ENCODE data around the gene SMIM29. TPM values are rescaled to one million over a fixed set of nuclear protein-coding genes. Genes with fewer than 3 reads are reported as not detected.

Gene SMIM29
- total RNA-seq, 1 donor from 2014 or later = 43.6 TPM

GRCh38 chr6:34223381-34223955, 25.3 kb downstream of the SMIM29 start:
- no peak for DNase-seq (ENCODE audit: low read depth)
- TF ChIP-seq CTCF (conservative IDR thresholded peaks at IDR 0.05; ENCODE audit: low read depth, low read length) = no peak
- peak overlapping the region; percentile 28 for H3K4me3 ChIP-seq (ENCODE audit: low read depth, low read length)

- no peak for DNase-seq (ENCODE audit: low read depth)
- H3K4me3 ChIP-seq (ENCODE audit: low read depth, low read length) = no peak overlapping the region
- TF ChIP-seq CTCF (conservative IDR thresholded peaks at IDR 0.05; ENCODE audit: low read depth, low read length) = no peak
These were observed 30.1 kb downstream of the SMIM29 start for GRCh38 chr6:34218691-34219090.

GRCh38 chr6:34213772-34214171, 35.0 kb downstream of the SMIM29 start:
- no peak overlapping the region for H3K4me3 ChIP-seq (ENCODE audit: low read depth, low read length)
- TF ChIP-seq CTCF (conservative IDR thresholded peaks at IDR 0.05; ENCODE audit: low read depth, low read length) = no peak
- no peak for DNase-seq (ENCODE audit: low read depth)

GRCh38 chr6:34207695-34208443, 40.9 kb downstream of the SMIM29 start:
- H3K4me3 ChIP-seq (ENCODE audit: low read depth, low read length) = no peak overlapping the region
- no peak for DNase-seq (ENCODE audit: low read depth)
- no peak for TF ChIP-seq CTCF (conservative IDR thresholded peaks at IDR 0.05; ENCODE audit: low read depth, low read length)

GRCh38 chr6:34206726-34207125, 42.1 kb downstream of the SMIM29 start:
- no peak for DNase-seq (ENCODE audit: low read depth)
- TF ChIP-seq CTCF (conservative IDR thresholded peaks at IDR 0.05; ENCODE audit: low read depth, low read length) = no peak
- H3K4me3 ChIP-seq (ENCODE audit: low read depth, low read length) = no peak overlapping the region

GRCh38 chr6:34205916-34206315, 42.9 kb downstream of the SMIM29 start:
- H3K4me3 ChIP-seq (ENCODE audit: low read depth, low read length) = no peak overlapping the region
- TF ChIP-seq CTCF (conservative IDR thresholded peaks at IDR 0.05; ENCODE audit: low read depth, low read length) = no peak
- DNase-seq (ENCODE audit: low read depth) = no peak

- no peak for DNase-seq (ENCODE audit: low read depth)
- no peak overlapping the region for H3K4me3 ChIP-seq (ENCODE audit: low read depth, low read length)
- no peak for TF ChIP-seq CTCF (conservative IDR thresholded peaks at IDR 0.05; ENCODE audit: low read depth, low read length)
These were observed 43.3 kb downstream of the SMIM29 start for GRCh38 chr6:34205466-34205865.
